ENCODE measurements around the gene SPANXN5. TPM values are rescaled to one million over a fixed set of nuclear protein-coding genes. Genes with fewer than 3 reads are reported as not detected.

Gene SPANXN5
- total RNA-seq, 2 donors from 2014 or later, result not detected

Other genes starting within 250 kb of the SPANXN5 start
- not detected for gene SSX7, start 142.5 kb downstream of the SPANXN5 start, total RNA-seq
- not detected for gene SSX2, start 90.2 kb downstream of the SPANXN5 start, total RNA-seq
- gene SSX2B, start 46.2 kb downstream of the SPANXN5 start, total RNA-seq, result not detected
- gene XAGE5, start 13.9 kb upstream of the SPANXN5 start, total RNA-seq, result not detected
- gene XAGE3, start 70.7 kb upstream of the SPANXN5 start, total RNA-seq, result not detected
- gene FAM156B, start 99.9 kb upstream of the SPANXN5 start, total RNA-seq, result 10 to 100 TPM; 10.9 to 12.8 TPM
- 10 to 100 TPM; 14.0 to 21.6 TPM for gene FAM156A, start 161.1 kb upstream of the SPANXN5 start, total RNA-seq

All from endodermal cell (in vitro differentiated cells).